NCI-H187 treated with DMSO at 0.1 percent for 48 hours (cell line): ENCODE results near the gene SMIM41.

Experiments
- DNase-seq: peaks from one replicate; lab custom pipeline; 2025; lab: John Stamatoyannopoulos, UW

SMIM41 gene

GRCh38 chr12:52122540-52122871, 43.0 kb downstream of the SMIM41 start:
- no peak for DNase-seq

- no peak for DNase-seq
Measured at GRCh38 chr12:52122904-52123303, 43.4 kb downstream of the SMIM41 start.

GRCh38 chr12:52123487-52124186, 44.1 kb downstream of the SMIM41 start:
- no peak for DNase-seq

- no peak for DNase-seq
Measured at GRCh38 chr12:52125476-52125900, 46.0 kb downstream of the SMIM41 start.

- DNase-seq: no peak
Measured at GRCh38 chr12:52126050-52126604, 46.6 kb downstream of the SMIM41 start.

GRCh38 chr12:52126605-52127578, 47.4 kb downstream of the SMIM41 start:
- no peak for DNase-seq

GRCh38 chr12:52127683-52128450, 48.4 kb downstream of the SMIM41 start:
- DNase-seq: no peak

GRCh38 chr12:52130711-52131110, 51.2 kb downstream of the SMIM41 start:
- DNase-seq: peak; percentile 90

GRCh38 chr12:52132754-52133161, 53.3 kb downstream of the SMIM41 start:
- DNase-seq: no peak

- no peak for DNase-seq
Measured at GRCh38 chr12:52137746-52138145, 58.2 kb downstream of the SMIM41 start.

- no peak for DNase-seq
Measured at GRCh38 chr12:52139147-52139546, 59.6 kb downstream of the SMIM41 start.

GRCh38 chr12:52139579-52140062, 60.1 kb downstream of the SMIM41 start:
- peak; percentile 38 for DNase-seq

GRCh38 chr12:52141306-52141705, 61.8 kb downstream of the SMIM41 start:
- DNase-seq: no peak

- no peak for DNase-seq
Measured at GRCh38 chr12:52141875-52142274, 62.4 kb downstream of the SMIM41 start.

- DNase-seq: no peak
Measured at GRCh38 chr12:52142431-52142830, 62.9 kb downstream of the SMIM41 start.

GRCh38 chr12:52144512-52145227, 65.2 kb downstream of the SMIM41 start:
- DNase-seq: no peak

GRCh38 chr12:52145228-52146088, 66.0 kb downstream of the SMIM41 start:
- no peak for DNase-seq

- no peak for DNase-seq
Measured at GRCh38 chr12:52146089-52146821, 66.8 kb downstream of the SMIM41 start.

GRCh38 chr12:52146822-52147366, 67.4 kb downstream of the SMIM41 start:
- DNase-seq: no peak
